ENCODE data around the gene TRPC5OS.

TRPC5OS gene

DNA sequence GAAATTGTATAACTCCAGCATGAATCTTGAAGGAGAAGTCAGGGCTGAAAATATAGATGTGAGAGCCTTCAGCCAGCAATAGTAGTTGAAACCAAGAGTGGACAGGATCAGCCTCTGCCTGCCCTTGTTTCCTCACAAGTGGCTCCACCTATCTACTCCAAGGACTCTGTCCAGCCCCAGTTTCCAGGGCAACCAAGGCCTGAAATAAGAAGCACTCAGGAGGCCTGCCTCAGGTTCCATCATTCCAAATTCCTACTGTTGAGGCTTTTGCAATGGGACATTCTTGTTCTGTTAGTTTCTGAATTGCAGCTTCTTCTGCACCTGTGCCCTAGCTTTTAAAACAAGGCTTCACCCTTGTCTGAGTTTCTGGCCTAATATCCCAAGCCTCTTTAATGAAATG, 41.6 kb downstream of the TRPC5OS start:
- DNase-seq (ENCODE audit: extremely low spot score), result no peak
- no peak for TF ChIP-seq CTCF (IDR thresholded peaks at IDR 0.05; ENCODE audit: control extremely low read depth, extremely low read depth, low read depth, missing control alignments)
- POLR2A ChIA-PET, result no interaction called here
- CTCF ChIA-PET, result no interaction called here

- POLR2A ChIA-PET, result no interaction called here
- CTCF ChIA-PET, result no interaction called here
- no peak for DNase-seq (ENCODE audit: extremely low spot score)
- no peak for TF ChIP-seq CTCF (IDR thresholded peaks at IDR 0.05; ENCODE audit: control extremely low read depth, extremely low read depth, low read depth, missing control alignments)
Measured at GRCh38 chrX:111928456-111928855, 52.5 kb downstream of the TRPC5OS start.
